GM21367 (cell line): ENCODE results near the gene POMT2.

Experiments
- ATAC-seq: cut with Tn5 transposase; IDR thresholded peaks from one replicate; pipeline ENCODE4 v1.9.1; 2021; ENCODE audit not compliant: unreplicated experiment

The POMT2 gene

DNA sequence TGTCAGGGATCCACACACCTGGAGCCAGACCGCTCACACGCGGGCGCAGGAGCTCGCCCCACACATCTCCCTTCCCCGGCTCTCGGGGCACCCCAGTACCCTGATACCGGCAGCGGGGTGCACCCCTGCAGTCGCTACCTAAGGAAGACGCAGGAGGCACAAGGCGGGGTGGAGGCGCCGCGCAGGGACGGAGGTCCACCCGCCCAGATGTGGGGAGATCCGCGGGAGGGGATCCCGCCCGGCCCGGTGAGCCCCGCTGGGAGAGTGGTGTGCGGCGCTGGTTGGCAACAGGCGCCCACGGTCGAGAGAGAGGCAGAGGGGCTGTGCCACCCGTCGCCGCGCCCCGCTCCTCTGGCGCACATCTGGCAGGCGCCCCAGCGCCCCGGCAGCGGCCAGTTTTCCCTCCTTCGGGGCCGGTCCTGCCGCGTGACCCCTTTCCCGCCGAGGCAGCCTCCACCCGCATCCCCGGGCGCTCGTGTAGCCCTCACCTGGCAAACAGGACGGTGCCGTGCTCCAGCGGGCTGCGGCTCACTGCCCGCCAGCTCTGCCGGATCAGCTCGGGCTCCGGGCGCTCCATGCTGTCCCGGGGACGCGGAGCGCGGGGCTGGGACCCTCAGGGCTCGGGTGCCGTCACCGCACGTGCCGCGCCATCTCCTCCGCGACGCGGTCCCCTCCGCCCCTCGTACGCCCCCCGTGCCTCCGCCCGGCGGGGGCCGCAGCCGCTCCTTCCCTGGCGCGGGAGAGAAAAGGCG is 50.1 kb downstream of the POMT2 start:
- ATAC-seq, result no peak

DNA sequence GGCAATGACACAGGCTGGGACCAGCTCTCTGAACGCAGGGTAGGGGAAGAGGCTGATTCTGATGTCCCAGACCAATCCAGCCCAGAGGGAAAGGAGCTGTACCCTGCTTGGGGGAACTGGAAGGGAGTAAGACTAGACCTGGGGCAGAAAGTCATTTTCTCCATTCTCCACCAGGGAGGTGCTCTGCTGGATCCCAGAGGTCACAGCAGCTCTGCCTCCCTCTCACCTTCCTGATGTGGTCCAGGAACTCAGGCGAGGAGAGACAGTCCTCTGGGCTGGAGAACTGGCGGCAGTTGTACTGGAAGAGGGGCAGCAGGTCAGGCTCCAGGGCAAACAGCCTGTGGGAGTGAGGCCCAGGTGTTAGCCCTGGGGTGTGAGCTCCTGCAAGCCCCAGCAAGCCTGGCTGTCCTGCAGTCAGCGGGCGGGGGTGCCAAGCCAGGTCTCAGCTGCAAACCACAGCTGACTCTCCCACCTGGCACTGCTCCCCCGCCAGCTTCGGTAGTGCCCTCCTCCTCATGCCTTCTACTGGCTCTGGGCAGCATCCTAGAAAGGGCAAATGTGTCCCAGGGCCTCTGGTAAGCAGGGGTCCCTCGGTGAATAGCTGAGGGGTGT is 51.6 kb downstream of the POMT2 start:
- ATAC-seq, result no peak

DNA sequence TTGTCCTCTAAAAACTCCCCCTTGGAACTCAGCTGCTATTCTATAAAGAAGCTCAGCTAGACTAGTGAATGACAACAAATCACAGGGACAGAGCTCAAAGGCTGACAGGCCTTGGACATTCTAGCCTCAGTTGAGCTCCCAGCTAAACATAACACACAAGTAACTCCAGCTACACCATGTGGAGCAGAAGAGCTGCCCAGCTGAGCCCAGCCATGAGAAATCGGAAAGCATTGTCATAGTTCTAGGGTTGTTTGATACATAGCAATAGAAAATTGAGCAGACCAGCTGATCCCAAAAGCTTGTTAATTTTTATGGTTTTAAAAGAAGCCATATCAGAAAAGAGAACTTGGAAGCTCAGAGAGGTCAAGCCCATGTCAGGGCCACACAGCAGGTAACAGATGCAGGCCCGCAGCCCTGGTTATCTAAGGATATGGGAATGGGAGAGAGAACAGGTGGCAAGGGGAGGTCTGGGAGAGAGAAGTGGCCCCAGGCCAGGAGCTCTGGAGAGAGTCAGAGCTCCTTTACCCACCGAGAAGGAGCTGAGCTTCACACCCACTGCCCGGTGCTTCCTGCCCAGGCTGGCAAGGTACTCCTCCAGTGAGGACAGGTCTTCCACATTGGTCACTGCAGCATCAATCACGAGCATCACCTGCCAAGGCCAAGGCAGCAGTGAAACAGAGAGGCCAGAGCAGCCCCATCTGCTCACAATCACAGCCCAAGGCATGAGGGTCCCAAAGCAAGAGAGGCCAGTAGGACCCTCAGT is 52.6 kb downstream of the POMT2 start:
- no peak for ATAC-seq

DNA sequence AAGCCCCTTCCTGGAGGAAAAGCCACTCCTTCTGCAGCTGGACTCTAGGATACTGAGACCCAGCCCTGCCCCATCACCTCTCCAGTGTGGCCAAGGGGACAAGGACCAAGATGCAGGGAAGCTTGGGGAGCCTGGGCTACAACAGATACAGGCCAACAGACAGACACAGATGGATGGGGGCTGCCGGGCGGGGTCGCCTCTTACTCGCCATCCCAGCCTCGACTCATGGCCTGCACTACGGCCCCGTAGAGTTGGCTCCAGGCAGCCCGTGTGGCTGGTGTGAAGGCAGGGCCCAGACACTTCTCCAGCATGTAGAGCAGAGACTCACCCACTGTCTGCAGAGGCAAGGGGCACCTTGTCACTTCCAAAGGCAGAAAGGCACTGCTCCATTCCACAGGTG is 54.3 kb downstream of the POMT2 start:
- ATAC-seq, result no peak

DNA sequence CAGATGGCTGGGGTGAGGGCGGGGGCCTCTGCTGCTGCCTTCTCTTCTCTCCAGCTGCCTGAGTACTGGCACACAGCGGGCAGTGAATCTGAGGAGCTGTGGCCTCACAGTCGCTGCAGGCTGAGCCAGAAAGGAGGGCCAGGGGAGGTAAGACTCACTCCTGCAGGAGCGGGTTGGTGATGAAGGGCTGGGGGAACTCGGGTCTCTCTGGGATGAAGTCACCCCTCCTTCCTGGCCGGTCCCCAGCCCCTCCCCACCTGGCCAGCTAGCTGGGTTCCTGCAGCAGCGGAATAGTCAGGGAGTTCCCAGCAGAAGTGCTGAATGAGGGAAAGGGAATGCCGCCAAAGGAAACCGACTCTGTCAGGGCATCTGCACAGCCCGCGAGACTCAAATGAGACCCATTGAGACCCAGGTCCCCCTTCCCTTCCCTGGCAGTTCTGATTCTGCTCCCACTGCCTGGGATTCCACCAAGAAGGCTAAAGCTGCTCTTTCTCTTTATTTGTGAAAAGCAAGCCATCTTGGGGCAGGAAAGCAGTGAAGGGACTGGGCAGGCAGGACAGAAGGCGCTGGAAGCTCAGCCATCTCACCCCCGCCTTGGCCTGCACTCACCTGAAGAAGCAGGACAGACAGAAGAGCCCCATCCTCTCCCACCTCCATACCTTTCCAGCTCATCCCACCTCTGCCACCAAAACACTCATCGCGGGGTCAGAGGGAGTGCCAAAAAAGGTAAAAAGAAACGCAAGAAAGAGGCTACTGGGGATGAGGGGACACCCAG is 54.9 kb downstream of the POMT2 start:
- ATAC-seq, result no peak

DNA sequence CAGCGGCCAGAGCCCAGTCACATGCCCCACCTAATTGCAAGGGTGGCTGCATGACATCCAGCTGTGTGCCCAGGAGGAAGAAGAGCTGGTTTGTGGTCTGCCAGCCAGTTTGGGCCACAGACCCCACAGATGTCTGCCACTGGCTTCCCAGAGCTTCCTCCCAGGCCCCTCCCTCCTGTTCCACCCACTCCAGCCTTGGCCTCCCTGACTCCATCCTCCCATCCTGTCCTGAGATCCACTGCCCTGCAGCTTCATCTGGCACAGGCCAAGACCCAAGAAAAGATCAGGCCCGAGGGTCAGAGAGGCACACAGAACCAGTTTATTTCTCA is 55.5 kb downstream of the POMT2 start:
- no peak for ATAC-seq

DNA sequence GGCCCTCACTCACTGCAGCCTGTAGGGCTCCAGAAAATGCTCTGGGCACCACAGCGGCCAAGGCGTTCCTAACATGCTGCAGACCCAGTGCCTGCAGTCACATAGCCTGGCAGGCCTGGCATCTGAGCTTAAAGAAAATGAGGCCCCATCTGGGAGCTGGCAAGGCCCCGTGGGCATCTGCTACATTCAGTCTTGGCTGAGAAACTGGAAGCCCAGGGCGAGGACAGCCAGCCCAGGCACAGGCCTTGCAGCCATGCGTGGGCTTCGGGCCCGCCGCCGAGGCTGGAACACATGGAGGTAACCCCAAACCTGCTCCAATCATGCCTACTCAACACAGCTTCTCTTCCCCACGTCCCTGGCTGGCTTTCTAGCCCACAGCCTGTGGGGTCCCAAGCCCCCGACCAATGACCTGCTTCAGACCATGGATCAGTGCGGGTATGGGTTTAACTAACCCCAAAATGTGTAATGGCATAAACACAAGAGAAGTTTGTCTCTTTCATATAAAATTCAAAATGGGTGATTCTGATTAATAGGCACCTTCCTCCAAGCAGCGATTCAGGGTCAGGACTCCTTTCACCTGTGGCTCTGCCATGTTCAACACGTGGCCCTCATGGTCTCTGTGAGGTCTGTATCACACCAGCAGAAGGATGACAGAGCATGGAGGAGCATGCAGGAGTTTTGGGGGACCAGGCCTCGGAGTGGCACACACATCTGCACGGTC is 56.1 kb downstream of the POMT2 start:
- no peak for ATAC-seq

DNA sequence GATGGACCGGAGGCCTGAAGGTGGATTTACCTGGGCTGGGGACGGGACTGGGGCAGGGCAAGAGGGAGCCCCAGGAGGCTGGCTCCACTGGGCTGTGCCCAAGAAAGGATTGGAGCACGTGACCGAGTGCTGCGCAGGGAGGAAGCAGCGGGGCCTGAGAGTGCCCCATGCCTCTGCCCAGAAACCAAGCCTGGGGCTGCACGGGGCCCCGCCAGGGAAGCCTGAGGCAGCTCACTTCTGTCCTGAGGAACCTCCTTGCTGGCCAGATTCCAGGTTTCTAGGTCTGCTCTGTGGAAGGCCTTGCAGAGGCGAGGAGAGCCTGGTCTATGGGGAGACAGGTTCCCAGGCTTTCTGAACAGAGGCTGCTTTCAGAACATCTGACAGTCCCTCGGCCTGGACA is 60.1 kb downstream of the POMT2 start:
- no peak for ATAC-seq

DNA sequence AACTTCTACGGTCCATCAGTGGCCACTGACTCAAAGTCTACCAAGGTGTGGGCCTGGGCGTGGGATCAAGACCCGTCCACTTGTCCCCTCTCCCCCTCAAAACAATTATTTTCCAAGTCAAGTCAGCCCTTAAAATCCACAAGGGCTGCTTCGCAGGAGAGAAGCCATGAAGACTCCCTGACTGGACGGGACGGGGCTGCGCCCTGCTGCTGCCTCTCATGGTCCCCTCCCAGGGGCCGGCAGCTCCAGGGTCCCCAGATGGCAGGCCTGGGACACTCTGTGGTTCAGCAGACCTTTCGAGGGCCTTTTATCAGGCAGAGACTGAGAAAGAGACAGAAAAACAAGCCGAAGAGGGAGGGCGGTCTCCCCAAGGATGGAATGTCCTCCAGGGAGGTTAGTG is 60.5 kb downstream of the POMT2 start:
- no peak for ATAC-seq

DNA sequence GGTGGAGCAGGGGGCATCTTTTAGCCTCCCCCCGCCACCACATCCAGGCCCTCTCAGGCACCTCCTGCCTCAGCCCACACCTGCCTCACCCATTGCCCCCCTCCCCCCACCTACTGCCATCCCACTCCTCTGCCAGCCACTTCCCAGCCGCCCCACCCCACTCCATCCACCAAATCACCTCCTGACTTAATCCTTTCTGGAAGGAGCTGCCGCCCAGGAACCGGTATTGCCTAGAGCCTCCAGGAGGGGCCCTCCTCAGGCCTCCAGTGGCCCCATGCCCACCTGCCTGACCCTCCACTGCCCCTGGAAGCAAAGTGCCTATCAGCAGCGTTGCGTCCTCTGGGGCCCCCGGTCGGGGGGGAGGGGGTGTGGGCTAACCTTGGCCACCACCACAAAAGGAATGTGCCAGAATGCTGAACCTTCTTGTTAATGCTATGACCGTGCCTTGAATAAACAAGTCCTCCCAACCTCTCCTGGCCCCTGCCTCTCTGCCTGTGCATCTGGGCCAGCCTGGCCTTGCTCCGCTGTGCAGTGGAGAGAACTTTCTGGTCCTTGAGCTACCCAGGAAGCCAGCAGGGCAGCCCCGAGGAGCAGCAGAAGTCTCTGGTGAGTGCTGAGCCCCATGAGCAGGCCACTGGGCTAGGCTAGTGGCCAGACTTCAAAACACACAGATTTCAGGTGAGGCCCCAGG is 61.5 kb downstream of the POMT2 start:
- no peak for ATAC-seq

DNA sequence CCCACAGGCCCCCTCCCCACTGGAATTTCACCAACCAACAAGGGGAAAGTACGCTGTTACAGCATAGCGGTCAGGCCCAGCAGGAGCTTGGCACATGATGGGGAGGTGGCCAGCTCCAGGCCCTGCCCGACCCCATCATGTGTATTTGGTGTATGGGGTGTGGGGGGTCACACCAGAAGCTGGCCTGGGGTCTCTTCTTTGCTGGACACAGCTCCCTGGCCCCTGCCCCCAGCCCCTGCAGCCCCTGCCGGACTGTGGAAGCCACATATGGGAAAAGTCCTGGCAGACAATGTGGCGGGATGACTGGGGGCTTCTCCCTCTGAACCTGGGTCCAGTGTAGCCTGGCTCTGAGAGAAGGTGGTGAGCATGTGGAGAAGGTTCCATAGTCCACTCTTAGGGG is 62.1 kb downstream of the POMT2 start:
- ATAC-seq, result no peak

DNA sequence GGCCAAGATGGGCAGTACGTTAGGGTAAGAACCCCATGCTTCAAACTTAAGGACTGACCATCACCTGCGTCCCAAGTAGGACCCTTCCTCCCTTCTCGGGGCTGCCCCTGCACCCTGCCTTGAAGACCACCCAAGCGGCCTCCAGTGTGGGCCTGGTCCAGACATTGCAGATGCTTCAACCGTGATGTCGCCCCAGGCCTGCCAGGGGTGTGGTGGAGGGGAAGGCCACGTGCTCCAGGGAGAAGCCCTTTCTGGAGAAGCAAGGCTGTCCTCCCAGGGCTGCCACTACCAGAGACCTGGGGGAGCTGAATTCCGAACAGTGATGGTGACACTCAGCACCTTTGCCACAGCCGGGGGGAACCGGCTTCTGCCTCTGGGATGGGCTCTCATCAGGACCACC is 63.0 kb downstream of the POMT2 start:
- ATAC-seq, result no peak

DNA sequence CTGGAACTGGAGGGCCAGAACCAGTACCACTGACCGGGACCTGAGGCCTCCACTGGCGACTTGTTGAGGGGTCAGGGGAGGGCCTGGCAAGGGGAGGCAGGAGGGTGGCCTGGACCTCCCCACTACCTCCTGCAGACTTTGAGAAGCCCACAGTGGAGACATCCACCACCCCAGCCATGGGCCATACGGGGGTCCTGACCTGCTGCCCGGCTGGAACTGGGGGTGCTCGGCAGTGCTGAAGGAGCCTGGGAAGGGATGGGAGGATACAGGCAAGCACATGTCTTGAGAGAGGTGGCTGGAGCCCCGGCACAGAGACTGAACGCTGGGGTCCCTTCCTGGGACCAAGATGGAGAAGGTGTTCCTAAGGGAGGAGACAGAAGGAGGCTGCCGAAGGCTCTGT is 64.0 kb downstream of the POMT2 start:
- no peak for ATAC-seq

DNA sequence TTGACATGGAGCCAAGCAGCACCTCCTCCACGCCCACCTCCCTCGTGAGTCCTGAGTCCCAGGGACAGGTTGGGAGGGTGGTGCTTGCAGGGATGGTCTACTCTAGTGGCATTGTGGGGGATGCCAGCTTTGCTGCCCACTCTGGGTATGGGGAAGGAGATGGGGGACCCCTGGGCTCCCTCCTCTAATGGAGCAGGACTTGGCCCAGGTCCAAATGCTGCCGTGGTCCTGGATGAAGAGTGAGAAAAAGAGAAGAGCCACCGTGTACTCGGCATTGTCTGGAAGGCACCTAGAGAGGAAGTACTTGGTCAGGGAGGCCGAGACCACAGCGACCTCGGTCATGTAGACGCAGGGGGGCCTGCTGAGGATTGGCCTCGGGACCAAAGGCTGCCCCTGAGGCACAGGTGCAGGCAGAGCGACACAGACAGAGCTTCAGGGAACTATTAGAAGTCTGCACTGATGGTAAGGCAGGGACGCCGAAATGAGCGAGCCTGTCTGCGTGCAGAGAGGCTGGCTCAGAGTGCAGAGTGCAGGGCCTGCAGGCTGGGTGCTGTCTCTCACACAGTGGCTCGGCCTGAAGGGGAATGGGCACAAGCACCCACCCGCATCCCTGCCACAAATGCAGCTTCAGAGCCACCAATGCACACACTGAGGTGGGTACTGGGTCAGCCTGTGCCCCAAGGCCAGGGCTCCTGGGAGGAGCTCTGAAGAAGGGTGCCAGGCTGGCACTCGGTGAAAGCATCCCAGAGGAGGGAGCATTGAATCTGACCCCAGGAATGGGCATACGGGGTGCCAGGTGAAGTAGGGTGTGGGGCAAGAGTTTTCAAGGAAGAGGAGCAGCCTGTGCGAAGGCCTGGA is 67.1 kb downstream of the POMT2 start:
- ATAC-seq, result no peak

DNA sequence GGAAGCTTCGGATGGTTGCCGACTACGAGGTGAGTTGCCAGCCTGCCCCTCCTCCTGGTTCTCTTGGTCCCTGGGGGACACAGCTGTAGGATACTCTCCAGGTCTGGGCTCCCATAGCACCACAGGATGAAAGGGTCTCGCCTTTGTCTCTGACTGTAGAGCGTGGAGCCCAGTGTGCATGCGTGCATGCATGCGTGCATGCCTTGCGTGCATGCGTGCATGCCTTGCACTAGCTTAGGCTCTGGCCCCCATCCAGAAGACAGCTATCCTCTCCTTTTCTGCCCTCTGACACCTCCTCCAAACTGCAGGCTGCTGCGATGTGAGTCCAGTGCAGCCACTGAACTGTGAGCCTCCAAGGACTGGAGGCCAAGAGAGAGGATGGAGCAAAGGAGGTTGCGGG is 68.8 kb downstream of the POMT2 start:
- no peak for ATAC-seq

DNA sequence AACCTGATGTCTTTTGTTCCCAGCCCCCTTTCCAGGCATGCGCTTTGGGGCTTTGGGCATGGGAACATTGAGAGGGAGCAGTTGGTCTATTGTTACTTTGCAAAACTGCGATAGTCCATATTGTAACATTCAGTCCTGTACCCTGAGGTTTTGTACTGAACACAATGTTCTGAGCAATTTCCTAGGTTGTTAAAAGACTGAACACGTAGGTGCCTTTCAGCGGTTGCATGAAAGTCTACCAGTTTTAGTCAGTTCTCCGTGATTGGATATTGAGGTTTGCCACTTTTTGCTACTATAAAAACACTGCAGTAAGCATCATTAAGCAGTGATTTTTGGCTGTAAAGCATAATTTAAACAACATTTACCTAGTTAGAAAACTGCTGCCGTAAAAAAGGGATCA is 69.8 kb downstream of the POMT2 start:
- ATAC-seq, result no peak

DNA sequence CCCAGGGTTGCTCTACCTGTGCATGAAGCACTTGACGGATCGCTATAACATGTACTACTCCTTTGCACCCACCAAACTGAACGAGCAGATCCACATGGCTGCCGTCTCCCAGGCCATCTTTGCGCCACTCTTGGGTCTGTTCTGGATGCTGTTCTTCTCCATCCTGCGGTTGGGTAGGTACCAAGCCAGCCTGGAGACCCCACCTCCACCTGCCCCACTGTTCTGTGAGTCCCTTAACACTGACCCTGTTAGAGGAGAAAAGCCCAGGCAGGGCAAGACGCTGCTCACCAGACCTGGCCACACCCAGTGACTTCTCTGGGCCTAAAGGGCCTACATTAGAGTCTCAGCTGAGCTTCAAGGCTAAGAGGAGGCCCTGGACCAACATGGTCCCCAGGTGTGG is 71.4 kb downstream of the POMT2 start:
- ATAC-seq, result no peak

DNA sequence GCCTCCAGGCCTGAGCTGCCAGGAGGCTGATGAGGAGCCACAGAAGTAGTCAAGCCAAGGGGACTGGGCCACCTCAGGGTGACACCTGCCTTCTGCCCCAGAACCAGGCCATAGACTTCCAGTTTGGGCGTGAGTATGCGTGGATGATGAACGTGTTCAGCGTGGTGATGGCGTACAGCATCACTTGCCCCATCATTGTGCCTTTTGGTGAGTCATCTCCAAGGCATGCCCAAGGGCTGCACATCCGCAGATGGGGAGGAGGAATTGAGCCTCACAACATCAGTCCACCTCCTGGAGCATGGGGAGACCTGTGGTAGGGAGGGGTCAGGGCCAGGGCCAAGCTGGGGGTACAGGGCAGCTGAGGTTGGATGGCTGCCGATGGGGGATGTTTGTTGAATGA is 72.0 kb downstream of the POMT2 start:
- no peak for ATAC-seq

DNA sequence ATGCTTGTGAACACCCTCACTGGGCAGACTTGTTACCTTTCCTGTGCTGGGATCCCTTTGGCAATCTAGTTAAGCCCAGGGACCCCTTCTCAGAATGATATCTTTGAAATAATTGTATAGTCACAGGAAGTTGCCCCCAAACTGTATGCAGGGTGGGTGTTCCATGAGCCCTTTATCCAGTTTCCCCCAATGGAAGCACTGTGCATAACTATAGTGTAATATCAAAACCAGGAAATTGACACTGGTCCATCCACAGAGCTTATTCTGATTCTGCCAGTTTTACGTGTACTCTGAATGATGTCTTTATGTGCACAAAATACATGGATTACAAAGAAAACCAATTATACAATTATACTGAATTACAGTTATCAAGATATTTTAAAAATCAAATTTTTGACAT is 73.9 kb downstream of the POMT2 start:
- ATAC-seq, result no peak

DNA sequence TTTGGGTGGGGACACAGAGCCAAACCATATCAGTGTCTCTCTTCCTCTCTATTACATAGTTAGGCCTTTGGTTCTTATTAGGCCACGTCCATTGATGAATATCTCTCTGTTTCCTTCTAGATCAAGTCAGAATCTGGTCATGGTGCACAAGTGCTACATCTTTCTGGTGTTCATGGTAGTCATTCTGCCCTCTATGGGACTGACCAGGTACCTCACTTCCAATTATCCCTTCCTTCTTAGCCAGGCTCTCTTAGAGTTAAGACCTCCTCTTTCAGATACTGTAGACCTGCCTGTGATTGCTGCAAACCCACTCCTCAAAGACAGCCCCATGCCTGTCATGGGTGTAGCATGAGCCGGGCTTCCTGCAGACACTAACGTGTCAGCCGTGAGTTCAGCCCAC is 74.9 kb downstream of the POMT2 start:
- ATAC-seq, result no peak
